UCSD-AML1 (cell line): Measurements from ENCODE around the gene DDX41.
"Not testable (repeated sequence)": the region's sequence is repeated elsewhere in the genome, so short reads cannot be mapped to it uniquely, and the experiment has no call there.

Source experiments
- DNase-seq: peaks from one replicate; lab custom pipeline; 2025; ENCODE audit not compliant: unreplicated experiment; lab: John Stamatoyannopoulos, UW

The DDX41 gene

GRCh38 chr5:177537389-177538361 is 20.9 kb upstream of the DDX41 start:
- no peak for DNase-seq

- no peak for DNase-seq
Measured at GRCh38 chr5:177536386-177536785, 19.6 kb upstream of the DDX41 start.

- no peak for DNase-seq
Measured at GRCh38 chr5:177535125-177535524, 18.4 kb upstream of the DDX41 start.

- not testable (repeated sequence) for DNase-seq
Measured at GRCh38 chr5:177534433-177534832, 17.7 kb upstream of the DDX41 start.

GRCh38 chr5:177531209-177531940 is 14.6 kb upstream of the DDX41 start:
- no peak for DNase-seq

GRCh38 chr5:177530638-177531037 is 13.9 kb upstream of the DDX41 start:
- no peak for DNase-seq

GRCh38 chr5:177529247-177530203 is 12.8 kb upstream of the DDX41 start:
- DNase-seq: no peak

GRCh38 chr5:177528631-177529030 is 11.9 kb upstream of the DDX41 start:
- no peak for DNase-seq

- DNase-seq: no peak
Measured at GRCh38 chr5:177527595-177527994, 10.8 kb upstream of the DDX41 start.

- DNase-seq: no peak
Measured at GRCh38 chr5:177526791-177527190, 10.0 kb upstream of the DDX41 start.

- DNase-seq: no peak
Measured at GRCh38 chr5:177526191-177526590, 9.4 kb upstream of the DDX41 start.

GRCh38 chr5:177524941-177525655 is 8.3 kb upstream of the DDX41 start:
- no peak for DNase-seq

- DNase-seq: no peak
Measured at GRCh38 chr5:177524539-177524900, 7.8 kb upstream of the DDX41 start.

- no peak for DNase-seq
Measured at GRCh38 chr5:177523711-177524538, 7.2 kb upstream of the DDX41 start.

- DNase-seq: no peak
Measured at GRCh38 chr5:177520916-177521513, 4.3 kb upstream of the DDX41 start.

- DNase-seq: no peak
Measured at GRCh38 chr5:177520271-177520670, 3.5 kb upstream of the DDX41 start.

- no peak for DNase-seq
Measured at GRCh38 chr5:177519463-177520235, 2.9 kb upstream of the DDX41 start.

GRCh38 chr5:177515580-177515979 is 1.2 kb downstream of the DDX41 start:
- DNase-seq: no peak
